Gastrocnemius medialis (tissue), 4 donors: ENCODE results near the gene TBKBP1. TPM values are rescaled to one million over a fixed set of nuclear protein-coding genes. Genes with fewer than 3 reads are reported as not detected.

Source experiments
- ATAC-seq, 2 donors: fragments of 150-250 bp; one replicate each; pipeline ENCODE4 v1.9.1; 2016
- DNase-seq, 2 donors: peaks; one replicate each; pipeline ENCODE4 v3.0.0-alpha.2; 2019
- H3K27ac ChIP-seq, 4 donors: fragments of 200-600 bp; sonication (generic); 1 replicate in 1 of 4; 2 replicates in 3 of 4; pipeline ENCODE4 v1.5.1; 2016 to 2018; ENCODE audit warnings: mild to moderate bottlenecking in 2 of 4, moderate library complexity in 1 of 4
- H3K27me3 ChIP-seq, 3 donors: fragments of 200-600 bp; sonication (generic) in 2 of 3; 1 replicate in 1 of 3; 2 replicates in 2 of 3; pipeline versions ENCODE4 v1.5.1 to v1.6.0; 2016 to 2019; ENCODE audit warnings: mild to moderate bottlenecking in 1 of 3, moderate library complexity in 1 of 3
- H3K36me3 ChIP-seq, 2 donors: fragments of 200-600 bp; sonication (generic) in 1 of 2; one replicate each; pipeline ENCODE4 v1.5.1; 2017 to 2018
- H3K4me1 ChIP-seq, 2 donors: fragments of 200-600 bp; sonication (generic) in 1 of 2; one replicate each; pipeline ENCODE4 v1.5.1; 2016 to 2017; ENCODE audit warnings: mild to moderate bottlenecking in 2 of 2
- H3K4me3 ChIP-seq, 4 donors: fragments of 200-600 bp; sonication (generic) in 3 of 4; 1 replicate in 1 of 4; 2 replicates in 3 of 4; pipeline ENCODE4 v1.5.1; 2016 to 2019; ENCODE audit warnings: mild to moderate bottlenecking in 2 of 4
- H3K9me3 ChIP-seq, 3 donors: fragments of 200-600 bp; sonication (generic) in 2 of 3; 1 replicate in 1 of 3; 2 replicates in 2 of 3; pipeline ENCODE4 v1.5.1; 2016 to 2019
- POLR2A ChIP-seq, 2 donors: fragments of 450-650 bp; IDR thresholded peaks; one replicate each; pipeline ENCODE4 v1.6.1; 2017; ENCODE audit warnings: antibody characterized with exemption in 2 of 2, mild to moderate bottlenecking in 2 of 2, moderate library complexity in 2 of 2
- in situ Hi-C, 4 donors: fragments of 200-750 bp; cut with MboI; loops; one replicate each; pipeline versions ENCODE4 v1.15.0 to v1.8.0; 2017; ENCODE audit warnings: low sequenced_read_pairs in 4 of 4
- intact Hi-C: fragments of 100-400 bp; cut with DNase I; formaldehyde crosslinking; loops from one replicate; pipeline ENCODE4 v1.15.1; 2023; ENCODE audit warnings: low total_unique reads
- total RNA-seq, 4 donors: library from RNA; depleted of rRNA; stranded (reverse); fragments of >200 nt; gene quantifications; one replicate each; pipeline versions ENCODE4 v1.1.0 to v1.2.3, GENCODE V29; 2016
- TF ChIP-seq, protein P1 (sequence below), 5 experiments: fragments of 450-650 bp in 3 of 5; fragments of 200-600 bp in 2 of 5; sonication (generic) in 2 of 5; IDR thresholded peaks in 4 of 5; conservative IDR thresholded peaks in 1 of 5; 1 replicate in 4 of 5; 2 replicates in 1 of 5; pipeline ENCODE4 v1.5.1; 2016 to 2019; ENCODE audit warnings: antibody characterized with exemption in 5 of 5, mild to moderate bottlenecking in 3 of 5, moderate library complexity in 3 of 5

The TBKBP1 gene
- total RNA-seq, 4 donors from 2014 or later: 15.9 to 28.0 (median 23.0) TPM

DNA sequence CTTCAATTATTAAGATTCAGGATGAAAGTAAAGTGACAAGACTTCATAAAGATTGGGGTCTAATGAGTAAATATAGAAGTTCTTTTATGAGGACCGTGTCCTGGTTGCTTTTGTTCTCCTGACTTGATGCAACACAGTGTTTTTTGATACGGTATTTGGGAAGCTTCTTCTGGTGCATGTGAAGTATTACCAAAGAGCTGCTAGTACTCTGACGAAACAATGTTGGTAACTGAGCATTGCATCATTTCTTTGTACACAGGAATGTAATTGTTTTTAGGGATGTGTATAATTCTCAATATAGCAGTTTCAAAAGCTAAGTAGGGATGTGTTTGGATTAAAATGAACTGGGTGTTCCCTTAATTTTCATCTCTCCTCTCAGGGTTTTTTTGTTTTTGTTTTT lies 28.3 kb upstream of the TBKBP1 start:
- in situ Hi-C loops: loop anchor here in 1 of 4 donors (25.0 kb wide), 1 partner anchor 122 kb away; no protein-coding TSS in a partner anchor

DNA sequence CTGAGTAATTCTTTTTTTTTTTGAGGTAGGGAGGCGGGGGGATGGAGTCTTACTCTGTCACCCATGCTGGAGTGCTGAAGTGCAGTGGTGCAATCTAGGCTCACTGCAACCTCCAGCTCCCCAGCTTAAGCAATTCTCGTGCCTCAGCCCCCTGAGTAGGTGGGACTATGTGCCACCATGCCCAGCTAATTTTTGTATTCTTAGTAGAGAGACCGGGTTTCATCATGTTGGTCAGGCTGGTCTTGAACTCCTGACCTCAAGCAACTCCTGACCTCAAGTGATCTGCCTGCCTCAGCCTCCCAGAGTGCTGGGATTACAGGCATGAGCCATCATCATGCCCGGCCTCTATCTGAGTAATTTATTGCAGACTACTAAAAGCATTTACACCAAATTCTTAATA lies 24.9 kb upstream of the TBKBP1 start:
- no peaks in the 10 kb centered on the region for H3K4me1 ChIP-seq
- intact Hi-C loops (no loop called here), in situ Hi-C loops (loop anchor here in 1 of 4 donors (25.0 kb wide), 1 partner anchor 118 kb away; no protein-coding TSS in a partner anchor)
- ATAC-seq (no peak), DNase-seq (no peak)
- TF ChIP-seq POLR2A (IDR thresholded peaks at IDR 0.05): no peak
- TF ChIP-seq, protein P1, sequence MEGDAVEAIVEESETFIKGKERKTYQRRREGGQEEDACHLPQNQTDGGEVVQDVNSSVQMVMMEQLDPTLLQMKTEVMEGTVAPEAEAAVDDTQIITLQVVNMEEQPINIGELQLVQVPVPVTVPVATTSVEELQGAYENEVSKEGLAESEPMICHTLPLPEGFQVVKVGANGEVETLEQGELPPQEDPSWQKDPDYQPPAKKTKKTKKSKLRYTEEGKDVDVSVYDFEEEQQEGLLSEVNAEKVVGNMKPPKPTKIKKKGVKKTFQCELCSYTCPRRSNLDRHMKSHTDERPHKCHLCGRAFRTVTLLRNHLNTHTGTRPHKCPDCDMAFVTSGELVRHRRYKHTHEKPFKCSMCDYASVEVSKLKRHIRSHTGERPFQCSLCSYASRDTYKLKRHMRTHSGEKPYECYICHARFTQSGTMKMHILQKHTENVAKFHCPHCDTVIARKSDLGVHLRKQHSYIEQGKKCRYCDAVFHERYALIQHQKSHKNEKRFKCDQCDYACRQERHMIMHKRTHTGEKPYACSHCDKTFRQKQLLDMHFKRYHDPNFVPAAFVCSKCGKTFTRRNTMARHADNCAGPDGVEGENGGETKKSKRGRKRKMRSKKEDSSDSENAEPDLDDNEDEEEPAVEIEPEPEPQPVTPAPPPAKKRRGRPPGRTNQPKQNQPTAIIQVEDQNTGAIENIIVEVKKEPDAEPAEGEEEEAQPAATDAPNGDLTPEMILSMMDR (IDR thresholded peaks at IDR 0.05 in 4 of 5, conservative IDR thresholded peaks at IDR 0.05 in 1 of 5): no peak
- H3K27ac ChIP-seq: no peak overlapping the region
- H3K36me3 ChIP-seq: peaks cover 2 to 96% of the 10 kb centered on the region in 2 donors
- no peak overlapping the region for H3K4me3 ChIP-seq
- no peaks in the 10 kb centered on the region for H3K27me3 ChIP-seq
- no peaks in the 10 kb centered on the region for H3K9me3 ChIP-seq

More for the DNA sequence above, 28.3 kb upstream of the TBKBP1 start:
- no peak for TF ChIP-seq POLR2A (IDR thresholded peaks at IDR 0.05)
- no peak for DNase-seq
- Histone ChIP-seq H3K4me1 (no peaks in the 10 kb centered on the region), H3K9me3 (no peaks in the 10 kb centered on the region), H3K27me3 (no peaks in the 10 kb centered on the region), H3K36me3 (peaks cover 2 to 95% of the 10 kb centered on the region in 2 donors), H3K27ac (peak overlapping the region in 2 of 4 donors; percentile 47 to 57), H3K4me3 (no peak overlapping the region)
- peak; percentile 34 to 73 for ATAC-seq
- intact Hi-C loops: loop anchor here (2.0 kb wide), 1 partner anchor 29 kb away; the partner anchor contains the start of gene TBKBP1

DNA sequence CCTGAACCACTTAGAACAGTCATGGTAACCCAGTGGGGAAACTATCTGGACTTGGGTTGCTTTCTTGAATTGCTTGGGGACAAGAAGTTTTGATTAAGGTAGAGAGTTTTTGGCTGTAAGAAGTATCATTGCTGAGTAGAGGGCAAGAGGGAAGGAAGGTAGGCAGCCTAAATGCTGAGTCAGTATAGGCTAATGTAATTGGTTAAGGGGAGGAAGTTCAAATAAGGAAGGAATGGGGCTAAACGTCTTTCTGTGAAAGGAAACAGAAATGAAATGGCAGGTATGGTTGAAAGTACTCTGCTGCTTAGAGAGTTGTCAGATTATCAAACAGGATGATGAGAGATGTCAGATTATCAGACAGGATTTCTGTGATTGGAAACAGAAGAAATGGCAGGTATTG lies 23.9 kb upstream of the TBKBP1 start:
- no peaks in the 10 kb centered on the region for H3K27me3 ChIP-seq
- H3K9me3 ChIP-seq: no peaks in the 10 kb centered on the region
- no peak overlapping the region for H3K4me3 ChIP-seq
- no peaks in the 10 kb centered on the region for H3K4me1 ChIP-seq
- peaks cover 2 to 97% of the 10 kb centered on the region in 2 donors for H3K36me3 ChIP-seq
- intact Hi-C loops (no loop called here), in situ Hi-C loops (loop anchor here in 1 of 4 donors (25.0 kb wide), 1 partner anchor 117 kb away; no protein-coding TSS in a partner anchor)
- H3K27ac ChIP-seq: no peak overlapping the region
- TF ChIP-seq, protein P1 (IDR thresholded peaks at IDR 0.05 in 4 of 5, conservative IDR thresholded peaks at IDR 0.05 in 1 of 5): no peak
- TF ChIP-seq POLR2A (IDR thresholded peaks at IDR 0.05): no peak
- DNase-seq: no peak
- no peak for ATAC-seq

DNA sequence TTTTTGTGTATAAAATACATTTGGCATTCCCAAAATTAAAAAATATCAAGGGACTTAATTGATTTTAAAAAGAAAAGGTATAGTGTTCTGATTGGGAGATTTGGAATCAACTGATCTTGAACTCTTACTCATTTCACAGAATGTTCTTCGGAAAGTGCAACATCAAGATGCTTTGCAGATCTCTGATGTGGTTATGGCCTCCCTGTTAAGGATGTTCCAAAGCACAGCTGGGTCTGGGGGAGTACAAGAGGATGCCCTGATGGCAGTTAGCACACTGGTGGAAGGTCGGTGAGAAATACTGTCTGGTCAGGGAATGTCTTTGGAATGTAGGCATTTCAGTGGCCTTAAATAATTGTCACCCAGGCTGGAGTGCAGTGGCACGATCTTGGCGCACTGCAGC lies 19.5 kb upstream of the TBKBP1 start:
- TF ChIP-seq, protein P1 (IDR thresholded peaks at IDR 0.05 in 4 of 5, conservative IDR thresholded peaks at IDR 0.05 in 1 of 5): no peak
- no peak for TF ChIP-seq POLR2A (IDR thresholded peaks at IDR 0.05)
- no peak for DNase-seq
- Histone ChIP-seq H3K4me1 (peaks cover 3 to 8% of the 10 kb centered on the region in 2 donors), H3K4me3 (no peak overlapping the region), H3K27ac (no peak overlapping the region), H3K36me3 (peaks cover 0 to 100% of the 10 kb centered on the region in 2 donors), H3K9me3 (no peaks in the 10 kb centered on the region), H3K27me3 (no peaks in the 10 kb centered on the region)
- ATAC-seq: no peak
- intact Hi-C loops: no loop called here
- in situ Hi-C loops: loop anchor here in 1 of 4 donors (25.0 kb wide), 1 partner anchor 113 kb away; no protein-coding TSS in a partner anchor

DNA sequence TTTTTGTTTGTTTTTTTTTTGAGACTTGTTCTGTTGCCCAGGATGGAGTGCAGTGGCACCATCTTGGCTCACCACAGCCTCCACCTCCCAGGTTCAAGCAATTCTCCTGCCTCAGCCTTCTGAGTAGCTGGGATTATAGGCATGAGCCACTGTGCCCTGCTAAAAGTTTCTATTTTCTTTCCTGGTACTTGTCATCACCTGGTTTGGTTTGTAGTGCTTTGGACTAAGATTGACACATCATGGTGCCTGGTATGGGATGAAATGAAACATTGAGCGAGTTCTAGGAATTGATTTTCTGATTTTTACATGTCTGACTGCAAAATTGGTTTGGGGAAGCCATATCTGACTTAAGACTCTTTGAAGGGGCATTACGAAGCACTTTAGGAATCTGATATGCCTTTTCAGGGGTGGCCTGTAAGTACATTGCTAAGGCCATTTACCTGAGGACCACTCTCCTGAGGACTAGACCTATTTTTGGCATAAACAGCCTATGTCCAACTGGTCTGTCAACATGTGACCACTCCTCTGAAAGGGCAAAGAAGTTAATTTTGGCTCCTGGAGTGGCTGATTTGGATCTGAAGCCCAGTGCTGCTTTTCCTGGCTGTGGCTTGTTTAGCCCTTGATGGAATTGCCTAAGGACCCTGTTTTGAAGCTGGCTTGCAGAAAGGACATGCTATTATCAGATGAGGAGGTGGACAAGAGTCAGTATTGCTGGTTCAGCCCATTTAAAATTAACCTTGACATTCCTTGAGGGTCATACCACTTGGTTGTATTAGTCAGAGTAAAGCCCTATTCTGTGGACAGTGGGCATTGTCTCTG lies 18.4 kb upstream of the TBKBP1 start:
- peaks cover 2 to 100% of the 10 kb centered on the region in 2 donors for H3K36me3 ChIP-seq
- ATAC-seq: peak; percentile 21 to 57

More for the DNA sequence above, 18.4 kb upstream of the TBKBP1 start:
- no peaks in the 10 kb centered on the region for H3K9me3 ChIP-seq
- no peak for DNase-seq
- no peak overlapping the region for H3K4me3 ChIP-seq
- H3K27ac ChIP-seq: peak overlapping the region in 3 of 4 donors; percentile 11 to 47 (median 15)
- intact Hi-C loops (no loop called here), in situ Hi-C loops (no loop called here)
- TF ChIP-seq POLR2A (IDR thresholded peaks at IDR 0.05): no peak
- TF ChIP-seq, protein P1 (IDR thresholded peaks at IDR 0.05 in 4 of 5, conservative IDR thresholded peaks at IDR 0.05 in 1 of 5): no peak
- no peaks in the 10 kb centered on the region for H3K27me3 ChIP-seq
- H3K4me1 ChIP-seq: peaks cover 3 to 8% of the 10 kb centered on the region in 2 donors
